ENCODE data around the gene PALD1.

Gene PALD1

DNA sequence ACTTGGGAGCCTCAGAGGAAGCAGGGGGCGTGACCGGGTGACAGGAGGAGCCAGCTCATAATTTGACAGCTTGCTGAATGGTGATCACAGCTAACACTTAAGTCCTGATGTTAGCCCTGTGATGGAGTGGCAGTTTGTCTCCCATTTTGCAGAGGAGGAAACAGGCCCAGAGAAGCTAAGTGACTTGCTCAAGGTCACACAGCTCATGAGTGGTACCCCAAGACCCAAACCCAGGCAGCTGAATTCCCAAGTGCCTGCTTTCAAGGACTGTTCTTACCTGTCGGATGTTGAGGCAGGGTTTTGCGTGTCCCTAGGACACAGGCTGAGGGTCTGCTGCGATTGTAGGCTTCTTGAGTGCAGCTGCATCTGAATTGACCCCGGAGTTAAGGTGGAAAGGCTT, 51.7 kb downstream of the PALD1 start:
- Histone ChIP-seq H2AFZ (ENCODE audit: low read depth, low read length) (no peak overlapping the region), H3K4me3 (ENCODE audit: low read length) (no peak overlapping the region), H3K4me1 (ENCODE audit: insufficient read depth, low read length) (no peaks in the 10 kb centered on the region), H3K36me3 (ENCODE audit: insufficient read depth, low read length) (no peaks in the 10 kb centered on the region), H3K9me3 (ENCODE audit: low read length) (no peaks in the 10 kb centered on the region), H3K27me3 (ENCODE audit: insufficient read depth, low read length) (no peaks in the 10 kb centered on the region)

- Histone ChIP-seq H3K36me3 (ENCODE audit: insufficient read depth, low read length) (no peaks in the 10 kb centered on the region), H3K27me3 (ENCODE audit: insufficient read depth, low read length) (no peaks in the 10 kb centered on the region), H3K4me1 (ENCODE audit: insufficient read depth, low read length) (peaks cover 7% of the 10 kb centered on the region), H3K4me3 (ENCODE audit: low read length) (no peak overlapping the region), H3K9me3 (ENCODE audit: low read length) (no peaks in the 10 kb centered on the region), H2AFZ (ENCODE audit: low read depth, low read length) (no peak overlapping the region)
Measured at GRCh38 chr10:70532554-70533188, 54.1 kb downstream of the PALD1 start.

DNA sequence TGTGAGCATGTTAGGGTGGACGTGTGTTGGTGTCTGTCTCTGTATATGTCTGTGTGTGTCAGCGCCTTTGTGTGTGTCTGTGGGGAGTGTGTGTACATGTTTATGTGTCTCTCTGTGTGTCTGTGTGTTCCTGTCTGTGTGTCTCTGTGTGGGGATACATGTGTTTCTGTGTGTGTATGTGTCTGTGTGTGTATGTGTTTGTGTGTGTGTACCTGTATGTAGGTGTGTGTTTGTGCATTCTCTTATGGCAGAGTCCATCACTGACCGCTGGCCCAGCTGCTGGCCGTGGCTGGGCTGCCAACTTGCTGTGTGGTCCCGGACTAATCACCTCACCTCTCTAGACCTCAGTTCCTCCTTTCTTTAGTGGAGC, 54.6 kb downstream of the PALD1 start:
- H3K4me1 ChIP-seq (ENCODE audit: insufficient read depth, low read length), result peaks cover 7% of the 10 kb centered on the region
- H3K4me3 ChIP-seq (ENCODE audit: low read length), result no peak overlapping the region

GRCh38 chr10:70534281-70534680, 55.7 kb downstream of the PALD1 start:
- H3K9me3 ChIP-seq (ENCODE audit: low read length), result no peaks in the 10 kb centered on the region

More for the DNA sequence above, 54.6 kb downstream of the PALD1 start:
- Histone ChIP-seq H2AFZ (ENCODE audit: low read depth, low read length) (no peak overlapping the region), H3K36me3 (ENCODE audit: insufficient read depth, low read length) (no peaks in the 10 kb centered on the region), H3K27me3 (ENCODE audit: insufficient read depth, low read length) (no peaks in the 10 kb centered on the region), H3K9me3 (ENCODE audit: low read length) (no peaks in the 10 kb centered on the region)

GRCh38 chr10:70535001-70535400, 56.4 kb downstream of the PALD1 start:
- Histone ChIP-seq H2AFZ (ENCODE audit: low read depth, low read length) (no peak overlapping the region), H3K4me1 (ENCODE audit: insufficient read depth, low read length) (peaks cover 7% of the 10 kb centered on the region), H3K9me3 (ENCODE audit: low read length) (no peaks in the 10 kb centered on the region), H3K27me3 (ENCODE audit: insufficient read depth, low read length) (no peaks in the 10 kb centered on the region), H3K36me3 (ENCODE audit: insufficient read depth, low read length) (no peaks in the 10 kb centered on the region), H3K4me3 (ENCODE audit: low read length) (no peak overlapping the region)

More at GRCh38 chr10:70534281-70534680, 55.7 kb downstream of the PALD1 start:
- no peak overlapping the region for H3K4me3 ChIP-seq (ENCODE audit: low read length)
- no peak overlapping the region for H2AFZ ChIP-seq (ENCODE audit: low read depth, low read length)
- no peaks in the 10 kb centered on the region for H3K27me3 ChIP-seq (ENCODE audit: insufficient read depth, low read length)
- no peaks in the 10 kb centered on the region for H3K36me3 ChIP-seq (ENCODE audit: insufficient read depth, low read length)
- peaks cover 7% of the 10 kb centered on the region for H3K4me1 ChIP-seq (ENCODE audit: insufficient read depth, low read length)

DNA sequence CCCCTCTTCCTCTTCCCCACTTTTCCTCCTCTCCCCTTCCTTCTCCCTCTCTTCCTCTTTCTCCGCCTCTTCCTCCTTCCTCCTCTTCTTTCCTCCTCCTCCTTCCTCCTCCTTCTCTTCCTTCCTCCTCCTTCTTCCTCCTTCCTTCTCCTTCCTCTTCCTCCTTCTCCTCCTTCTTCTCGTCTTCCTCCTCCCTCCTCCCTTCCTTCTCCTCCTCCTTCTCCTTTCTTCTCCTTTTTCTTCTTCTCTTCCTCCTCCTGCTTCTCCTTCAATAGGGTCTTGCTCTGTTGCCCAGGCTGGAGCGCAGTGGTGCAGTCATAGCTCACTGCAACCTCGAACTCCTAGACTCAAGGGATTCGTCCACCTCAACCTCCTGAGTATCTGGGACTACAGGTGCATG, 56.9 kb downstream of the PALD1 start:
- H3K36me3 ChIP-seq (ENCODE audit: insufficient read depth, low read length), result no peaks in the 10 kb centered on the region
- H3K27me3 ChIP-seq (ENCODE audit: insufficient read depth, low read length), result no peaks in the 10 kb centered on the region
- H3K4me3 ChIP-seq (ENCODE audit: low read length), result no peak overlapping the region

DNA sequence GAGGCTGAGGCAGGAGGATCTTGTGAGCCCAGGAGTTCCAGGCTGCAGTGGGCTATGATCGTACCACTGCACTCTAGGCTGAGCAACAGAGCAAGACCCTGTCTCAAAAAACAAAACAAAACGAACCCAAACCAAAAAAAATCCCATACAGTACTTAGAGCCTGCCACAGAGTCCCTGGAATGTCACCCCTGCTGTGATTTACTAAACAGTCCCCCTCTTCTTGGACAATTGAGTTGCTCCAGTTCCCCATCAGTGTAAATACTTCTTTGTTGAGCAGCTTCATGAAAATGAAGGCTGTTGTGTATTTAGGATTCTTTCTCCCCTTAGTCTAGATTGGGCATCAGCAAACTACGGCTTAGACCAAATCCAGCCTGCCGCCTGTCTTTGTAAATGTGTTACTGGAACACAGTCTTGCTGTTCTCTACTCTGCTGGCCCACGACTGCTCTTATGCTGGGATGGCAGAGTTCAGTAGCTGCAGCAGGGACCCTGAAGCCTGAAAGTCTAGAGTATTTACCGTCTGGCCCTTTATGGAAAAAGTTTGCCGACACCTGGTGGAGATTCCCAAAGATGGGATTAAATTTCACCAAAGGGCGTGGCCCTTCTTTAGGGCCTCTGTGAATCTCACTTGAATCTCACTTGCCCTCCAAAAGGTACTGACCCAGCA, 57.8 kb downstream of the PALD1 start:
- no peaks in the 10 kb centered on the region for H3K27me3 ChIP-seq (ENCODE audit: insufficient read depth, low read length)
- H3K36me3 ChIP-seq (ENCODE audit: insufficient read depth, low read length), result no peaks in the 10 kb centered on the region
- H3K4me3 ChIP-seq (ENCODE audit: low read length), result no peak overlapping the region
- no peak overlapping the region for H2AFZ ChIP-seq (ENCODE audit: low read depth, low read length)
- H3K4me1 ChIP-seq (ENCODE audit: insufficient read depth, low read length), result peaks cover 7% of the 10 kb centered on the region
- no peaks in the 10 kb centered on the region for H3K9me3 ChIP-seq (ENCODE audit: low read length)

More for the DNA sequence above, 56.9 kb downstream of the PALD1 start:
- no peak overlapping the region for H2AFZ ChIP-seq (ENCODE audit: low read depth, low read length)
- H3K4me1 ChIP-seq (ENCODE audit: insufficient read depth, low read length), result peaks cover 7% of the 10 kb centered on the region
- H3K9me3 ChIP-seq (ENCODE audit: low read length), result no peaks in the 10 kb centered on the region

DNA sequence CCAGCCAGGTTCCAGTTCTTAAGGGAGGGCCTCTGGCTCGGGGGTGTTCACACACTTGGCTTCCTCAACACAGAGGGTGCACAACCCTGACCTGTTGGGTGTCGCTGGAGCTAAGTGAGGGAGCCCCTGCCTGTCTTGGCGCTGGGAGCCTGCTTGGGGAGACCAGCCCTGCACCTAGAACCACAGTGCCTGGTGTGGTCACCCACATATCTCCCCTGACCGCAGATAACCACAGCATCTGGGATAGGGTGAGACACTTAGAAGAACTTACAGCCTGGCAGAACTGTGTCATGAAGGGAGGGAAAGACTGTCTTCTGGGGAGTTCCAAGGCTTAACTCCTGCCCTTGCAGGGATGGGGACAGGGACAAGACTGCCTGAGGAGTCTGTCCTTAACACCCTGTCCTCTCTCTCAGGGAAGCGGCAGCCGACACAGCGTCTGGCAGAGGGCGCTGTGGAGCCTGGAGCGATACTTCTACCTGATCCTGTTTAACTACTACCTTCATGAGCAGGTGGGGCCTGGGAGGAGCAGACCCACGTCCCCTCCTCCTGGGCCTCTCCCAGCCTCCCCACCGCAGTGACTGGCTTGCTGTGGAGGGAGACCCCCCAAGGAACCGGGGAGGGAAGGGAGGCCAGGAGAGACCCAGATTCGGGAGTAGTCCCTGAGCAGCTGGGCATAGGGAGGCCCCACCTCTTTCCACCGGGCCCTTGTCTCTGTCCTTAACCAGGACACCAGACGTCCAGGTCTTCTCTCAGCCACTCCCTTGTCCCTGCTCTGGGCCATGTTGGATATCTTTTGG, 59.0 kb downstream of the PALD1 start:
- H3K27me3 ChIP-seq (ENCODE audit: insufficient read depth, low read length), result no peaks in the 10 kb centered on the region
- H3K4me1 ChIP-seq (ENCODE audit: insufficient read depth, low read length), result peaks cover 7% of the 10 kb centered on the region
- H3K4me3 ChIP-seq (ENCODE audit: low read length), result no peak overlapping the region
- H3K36me3 ChIP-seq (ENCODE audit: insufficient read depth, low read length), result no peaks in the 10 kb centered on the region
- no peak overlapping the region for H2AFZ ChIP-seq (ENCODE audit: low read depth, low read length)
- H3K9me3 ChIP-seq (ENCODE audit: low read length), result no peaks in the 10 kb centered on the region

DNA sequence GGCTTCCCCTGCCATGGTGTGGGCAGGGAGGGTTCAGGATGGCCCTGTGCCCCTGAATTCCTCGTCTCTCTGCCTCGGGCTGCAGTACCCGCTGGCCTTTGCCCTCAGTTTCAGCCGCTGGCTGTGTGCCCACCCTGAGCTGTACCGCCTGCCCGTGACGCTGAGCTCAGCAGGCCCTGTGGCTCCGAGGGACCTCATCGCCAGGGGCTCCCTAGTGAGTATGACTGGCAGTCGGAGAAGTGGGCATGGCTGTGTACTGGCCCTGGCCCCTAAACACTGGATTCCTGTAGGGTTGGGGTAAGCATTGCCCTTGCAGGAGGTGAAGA, 59.6 kb downstream of the PALD1 start:
- Histone ChIP-seq H3K27me3 (ENCODE audit: insufficient read depth, low read length) (no peaks in the 10 kb centered on the region), H3K36me3 (ENCODE audit: insufficient read depth, low read length) (no peaks in the 10 kb centered on the region), H3K9me3 (ENCODE audit: low read length) (no peaks in the 10 kb centered on the region), H3K4me3 (ENCODE audit: low read length) (no peak overlapping the region), H3K4me1 (ENCODE audit: insufficient read depth, low read length) (peaks cover 7% of the 10 kb centered on the region), H2AFZ (ENCODE audit: low read depth, low read length) (no peak overlapping the region)

GRCh38 chr10:70538731-70539338, 60.3 kb downstream of the PALD1 start:
- Histone ChIP-seq H3K4me1 (ENCODE audit: insufficient read depth, low read length) (peaks cover 7% of the 10 kb centered on the region), H3K27me3 (ENCODE audit: insufficient read depth, low read length) (no peaks in the 10 kb centered on the region), H3K9me3 (ENCODE audit: low read length) (no peaks in the 10 kb centered on the region), H3K4me3 (ENCODE audit: low read length) (no peak overlapping the region), H3K36me3 (ENCODE audit: insufficient read depth, low read length) (no peaks in the 10 kb centered on the region), H2AFZ (ENCODE audit: low read depth, low read length) (no peak overlapping the region)

GRCh38 chr10:70539471-70539870, 60.9 kb downstream of the PALD1 start:
- H3K4me1 ChIP-seq (ENCODE audit: insufficient read depth, low read length), result peaks cover 7% of the 10 kb centered on the region
- H3K36me3 ChIP-seq (ENCODE audit: insufficient read depth, low read length), result no peaks in the 10 kb centered on the region
- H3K4me3 ChIP-seq (ENCODE audit: low read length), result no peak overlapping the region
- H3K27me3 ChIP-seq (ENCODE audit: insufficient read depth, low read length), result no peaks in the 10 kb centered on the region
- H2AFZ ChIP-seq (ENCODE audit: low read depth, low read length), result no peak overlapping the region
- no peaks in the 10 kb centered on the region for H3K9me3 ChIP-seq (ENCODE audit: low read length)

GRCh38 chr10:70540089-70540788, 61.7 kb downstream of the PALD1 start:
- no peak overlapping the region for H3K4me3 ChIP-seq (ENCODE audit: low read length)
- no peaks in the 10 kb centered on the region for H3K36me3 ChIP-seq (ENCODE audit: insufficient read depth, low read length)
- H3K9me3 ChIP-seq (ENCODE audit: low read length), result no peaks in the 10 kb centered on the region

More at GRCh38 chr10:70540089-70540788, 61.7 kb downstream of the PALD1 start:
- Histone ChIP-seq H3K27me3 (ENCODE audit: insufficient read depth, low read length) (no peaks in the 10 kb centered on the region), H2AFZ (ENCODE audit: low read depth, low read length) (no peak overlapping the region), H3K4me1 (ENCODE audit: insufficient read depth, low read length) (peaks cover 7% of the 10 kb centered on the region)
